Stomach (tissue), 9 donors: Measurements from ENCODE around the gene DEFB121. TPM values are rescaled to one million over a fixed set of nuclear protein-coding genes. Genes with fewer than 3 reads are reported as not detected.

ENCODE experiments used
- DNase-seq, 2 donors: peaks; one replicate each; pipeline versions ENCODE4 v3.0.0 to v3.0.0-alpha.2; 2013 to 2019
- H3K27ac ChIP-seq, 5 donors: fragments of 200-600 bp in 4 of 5; sonication (generic) in 4 of 5; one replicate each; pipeline ENCODE4 v1.5.1; 2013 to 2019; ENCODE audit warnings: mild to moderate bottlenecking in 1 of 5, moderate library complexity in 1 of 5
- H3K27me3 ChIP-seq, 3 donors: fragments of 200-600 bp; sonication (generic); one replicate each; pipeline ENCODE4 v1.5.1; 2017 to 2019; ENCODE audit warnings: mixed run types in 1 of 3
- H3K36me3 ChIP-seq, 4 donors: fragments of 200-600 bp; sonication (generic); 1 replicate in 3 of 4; 2 replicates in 1 of 4; pipeline ENCODE4 v1.5.1; 2016 to 2019
- H3K4me1 ChIP-seq, 4 donors: fragments of 200-600 bp; sonication (generic); one replicate each; pipeline ENCODE4 v1.5.1; 2016 to 2019
- H3K4me3 ChIP-seq, 4 donors: fragments of 200-600 bp; sonication (generic) in 3 of 4; one replicate each; pipeline ENCODE4 v1.5.1; 2016 to 2019; ENCODE audit warnings: mild to moderate bottlenecking in 1 of 4
- H3K9me3 ChIP-seq, 4 donors: fragments of 200-600 bp; sonication (generic); one replicate each; pipeline ENCODE4 v1.5.1; 2016 to 2019
- CTCF ChIP-seq, 7 experiments: fragments of 450-650 bp in 4 of 7; fragments of 200-600 bp in 3 of 7; sonication (generic) in 3 of 7; IDR thresholded peaks; one replicate each; pipeline ENCODE4 v1.5.1; 2016 to 2019; ENCODE audit warnings: antibody characterized with exemption in 7 of 7, control low read depth in 2 of 7, mild to moderate bottlenecking in 1 of 7
- EP300 ChIP-seq: sonication (generic); formaldehyde crosslinking; IDR thresholded peaks from one replicate; pipeline ENCODE4 v1.6.1; 2017; ENCODE audit warnings: antibody characterized with exemption
- POLR2A ChIP-seq, 4 donors: fragments of 450-650 bp; IDR thresholded peaks; one replicate each; pipeline ENCODE4 v1.6.1; 2016; ENCODE audit warnings: antibody characterized with exemption in 4 of 4, control low read depth in 2 of 4, mild to moderate bottlenecking in 1 of 4, moderate library complexity in 1 of 4
- POLR2AphosphoS5 ChIP-seq, 3 donors: sonication (generic); formaldehyde crosslinking; IDR thresholded peaks; one replicate each; pipeline ENCODE4 v1.6.1; 2016; ENCODE audit warnings: antibody characterized with exemption in 3 of 3
- WGBS, 5 donors: extraction: QIAGEN DNeasy Blood & Tissue Kit in 3 of 5; methylation state at CpG; one replicate each; pipeline versions ENCODE4 v1.1.5 to v1.1.7; 2013 to 2018; 5-methylcytosine and 5-hydroxymethylcytosine counted together
- intact Hi-C: fragments of 100-400 bp; cut with DNase I; formaldehyde crosslinking; loops from one replicate; pipeline ENCODE4 v1.15.1; 2023; ENCODE audit warnings: low total_unique reads
- polyA plus RNA-seq, 3 donors: library from polyadenylated mRNA; stranded (reverse); fragments of 200-250 nt; gene quantifications; one replicate each; pipeline ENCODE4 v1.2.3, GENCODE V29; 2013
- total RNA-seq, 5 donors: library from RNA; depleted of rRNA; stranded (reverse); fragments of >200 nt; gene quantifications; one replicate each; pipeline versions ENCODE4 v1.1.0 to v1.2.3, GENCODE V29; 2014 to 2016
- donor health status: healthy with polysubstance abuse.
- donor health status: Bipolar disorder and iron deficiency.
- donor health status: healthy.

Gene DEFB121
- total and polyA plus RNA-seq, 8 donors: not detected

- peaks cover 0 to 17% (median 12%) of the 10 kb centered on the region in 4 donors for H3K9me3 ChIP-seq
- H3K4me1 ChIP-seq: no peaks in the 10 kb centered on the region
- H3K4me3 ChIP-seq: no peak overlapping the region
- intact Hi-C loops: no loop called here
- peaks cover 0 to 3% (median 0%) of the 10 kb centered on the region in 3 donors for H3K27me3 ChIP-seq
- TF ChIP-seq POLR2A (IDR thresholded peaks at IDR 0.05) (no peak), POLR2AphosphoS5 (IDR thresholded peaks at IDR 0.05) (no peak), EP300 (no peak), CTCF (IDR thresholded peaks at IDR 0.05) (no peak)
- no peak overlapping the region for H3K27ac ChIP-seq
- DNase-seq: no peak
- H3K36me3 ChIP-seq: no peaks in the 10 kb centered on the region
These were observed 19.8 kb upstream of the DEFB121 start for GRCh38 chr20:31425797-31426196.

GRCh38 chr20:31418307-31418706 lies 12.3 kb upstream of the DEFB121 start:
- Histone ChIP-seq H3K27ac (no peak overlapping the region), H3K27me3 (no peaks in the 10 kb centered on the region), H3K4me1 (no peaks in the 10 kb centered on the region), H3K36me3 (no peaks in the 10 kb centered on the region), H3K4me3 (no peak overlapping the region), H3K9me3 (no peaks in the 10 kb centered on the region)
- intact Hi-C loops: no loop called here
- DNase-seq: no peak
- TF ChIP-seq CTCF (IDR thresholded peaks at IDR 0.05): no peak
- TF ChIP-seq POLR2A (IDR thresholded peaks at IDR 0.05): no peak
- no peak for TF ChIP-seq EP300
- no peak for TF ChIP-seq POLR2AphosphoS5 (IDR thresholded peaks at IDR 0.05)
- 75 to 88% (median 85%) methylated on average over 7 of the region's 7 CpGs for WGBS, 5 donors

GRCh38 chr20:31415653-31416052 lies 9.6 kb upstream of the DEFB121 start:
- Histone ChIP-seq H3K27ac (no peak overlapping the region), H3K4me1 (no peaks in the 10 kb centered on the region), H3K9me3 (no peaks in the 10 kb centered on the region), H3K4me3 (no peak overlapping the region), H3K36me3 (no peaks in the 10 kb centered on the region), H3K27me3 (no peaks in the 10 kb centered on the region)
- intact Hi-C loops: no loop called here
- TF ChIP-seq CTCF (IDR thresholded peaks at IDR 0.05): no peak
- TF ChIP-seq POLR2AphosphoS5 (IDR thresholded peaks at IDR 0.05): no peak
- TF ChIP-seq EP300: no peak
- TF ChIP-seq POLR2A (IDR thresholded peaks at IDR 0.05): no peak
- WGBS, 5 donors: 82 to 91% (median 87%) methylated on average over 2 of the region's 2 CpGs
- no peak for DNase-seq

- H3K4me1 ChIP-seq: no peaks in the 10 kb centered on the region
- WGBS, 5 donors: 66 to 73% (median 73%) methylated on average over 6 of the region's 6 CpGs
- intact Hi-C loops: no loop called here
These were observed 8.4 kb upstream of the DEFB121 start for GRCh38 chr20:31414381-31414780.

More at GRCh38 chr20:31414381-31414780, 8.4 kb upstream of the DEFB121 start:
- Histone ChIP-seq H3K27ac (no peak overlapping the region), H3K27me3 (peaks cover 0 to 4% (median 0%) of the 10 kb centered on the region in 3 donors), H3K9me3 (peaks cover 0 to 5% (median 0%) of the 10 kb centered on the region in 4 donors), H3K36me3 (no peaks in the 10 kb centered on the region), H3K4me3 (no peak overlapping the region)
- DNase-seq: no peak
- TF ChIP-seq EP300: no peak
- TF ChIP-seq POLR2A (IDR thresholded peaks at IDR 0.05): no peak
- TF ChIP-seq POLR2AphosphoS5 (IDR thresholded peaks at IDR 0.05): no peak
- TF ChIP-seq CTCF (IDR thresholded peaks at IDR 0.05): no peak
